Osteoblast (primary cell): ENCODE results near the gene FKBP1A. TPM values are rescaled to one million over a fixed set of nuclear protein-coding genes. Genes with fewer than 3 reads are reported as not detected.
"Not testable (repeated sequence)": the region's sequence is repeated elsewhere in the genome, so short reads cannot be mapped to it uniquely, and the experiment has no call there.

Experiments used
- DNase-seq: peaks from one replicate; pipeline ENCODE4 v3.0.0; 2011; ENCODE audit warnings: low spot score, mixed read lengths; ENCODE audit not compliant: insufficient read length; ENCODE audit errors: missing footprints
- H2AFZ ChIP-seq: 2 replicates; pipeline ENCODE4 v1.6.0; 2011; ENCODE audit warnings: mild to moderate bottlenecking, low read length
- H3K27ac ChIP-seq: 2 replicates; pipeline ENCODE4 v1.5.1; 2011; ENCODE audit warnings: mild to moderate bottlenecking, low read depth, low read length, moderate library complexity
- H3K27me3 ChIP-seq: 2 replicates; pipeline ENCODE4 v1.6.0; 2012; ENCODE audit warnings: mild to moderate bottlenecking, control low read depth, inconsistent platforms, low read length, moderate library complexity; ENCODE audit not compliant: insufficient read depth
- H3K36me3 ChIP-seq: 2 replicates; pipeline ENCODE4 v1.5.1; 2011; ENCODE audit warnings: mild to moderate bottlenecking, low read length, control low read depth, moderate library complexity; ENCODE audit not compliant: insufficient read depth
- H3K4me1 ChIP-seq: 2 replicates; pipeline ENCODE4 v1.5.1; 2011; ENCODE audit warnings: mild to moderate bottlenecking, low read length, control low read depth, moderate library complexity; ENCODE audit not compliant: insufficient read depth
- H3K4me2 ChIP-seq: 2 replicates; pipeline ENCODE4 v1.6.0; 2011; ENCODE audit warnings: mild to moderate bottlenecking, low read length; ENCODE audit not compliant: insufficient read depth
- H3K4me3 ChIP-seq: fragments of 200-600 bp; sonication (generic); 3 replicates; pipeline ENCODE4 v1.5.1; 2012; ENCODE audit warnings: mild to moderate bottlenecking, low read length, inconsistent platforms; ENCODE audit not compliant: insufficient read depth
- H3K79me2 ChIP-seq: 2 replicates; pipeline ENCODE4 v1.6.0; 2012; ENCODE audit warnings: mild to moderate bottlenecking, low read length, control low read depth, inconsistent platforms; ENCODE audit not compliant: insufficient read depth
- H3K9me3 ChIP-seq: 2 replicates; pipeline ENCODE4 v1.5.1; 2011; ENCODE audit warnings: low read depth, low read length, control low read depth
- H4K20me1 ChIP-seq: 2 replicates; pipeline ENCODE4 v1.6.0; 2012; ENCODE audit warnings: mild to moderate bottlenecking, low read length, control low read depth; ENCODE audit not compliant: insufficient read depth
- total RNA-seq: library from RNA; depleted of rRNA; stranded (reverse); fragments of >200 nt; gene quantifications from 2 replicates; pipeline ENCODE4 v1.2.3, GENCODE V29; 2012
- TF ChIP-seq, protein P1 (sequence below): IDR thresholded peaks from 2 replicates; pipeline ENCODE4 v1.5.1; 2011; ENCODE audit warnings: mild to moderate bottlenecking, low read depth, low read length, moderate library complexity; ENCODE audit errors: extremely low read depth

Gene FKBP1A
- total RNA-seq, 1 donor, result 154 TPM

DNA sequence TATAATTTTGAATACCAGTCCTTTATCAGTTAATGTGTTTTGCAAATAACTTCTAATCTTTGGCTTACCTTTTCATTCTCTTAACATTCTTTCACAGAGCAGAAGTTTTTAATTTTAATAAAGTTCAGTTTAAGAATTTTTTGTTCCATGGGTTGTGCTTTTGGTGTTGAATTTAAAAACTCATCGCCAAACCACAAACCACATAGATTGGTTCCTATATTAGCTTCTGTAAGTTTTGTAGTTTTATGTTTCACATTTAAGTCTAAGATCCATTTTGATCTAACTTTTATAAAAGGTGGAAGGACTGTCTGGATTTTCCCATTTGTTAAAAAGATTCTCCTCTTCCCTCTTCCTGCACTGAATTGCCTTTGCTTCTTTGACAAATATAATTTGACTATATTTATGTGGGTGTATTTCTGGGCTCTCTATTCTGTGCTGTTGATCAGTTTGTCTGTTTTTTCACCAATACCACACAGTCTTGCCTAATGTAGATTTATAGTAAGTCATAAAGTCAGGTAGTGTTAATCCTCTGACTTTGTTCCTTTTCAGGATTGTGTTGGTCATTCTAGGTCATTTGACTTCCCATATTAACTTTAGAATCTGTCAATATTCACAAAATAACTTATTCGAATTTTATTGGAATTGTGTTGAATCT lies 46.4 kb downstream of the FKBP1A start:
- H3K4me3 ChIP-seq, result no peak overlapping the region

DNA sequence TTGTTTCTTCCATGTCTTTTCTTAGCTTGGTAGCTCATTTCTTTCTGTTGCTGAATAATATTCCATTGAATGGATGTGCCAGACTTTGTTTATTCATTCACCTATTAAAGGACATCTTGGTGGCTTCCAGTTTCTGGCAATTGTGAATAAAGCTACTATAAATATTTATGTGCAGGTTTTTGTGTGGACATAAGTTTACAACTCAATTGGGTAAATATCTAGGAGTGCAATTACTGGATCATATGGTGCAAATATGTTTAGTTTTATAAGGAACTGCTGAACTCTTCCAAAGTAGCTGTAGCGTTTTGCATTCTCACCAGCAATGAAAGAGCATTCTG lies 47.1 kb downstream of the FKBP1A start:
- H3K4me2 ChIP-seq, result no peak overlapping the region
- H4K20me1 ChIP-seq, result no peaks in the 10 kb centered on the region
- no peak for DNase-seq
- peaks cover 28% of the 10 kb centered on the region for H3K4me1 ChIP-seq
- H3K36me3 ChIP-seq, result peaks cover 2% of the 10 kb centered on the region
- no peaks in the 10 kb centered on the region for H3K27me3 ChIP-seq
- H2AFZ ChIP-seq, result no peak overlapping the region
- peaks cover 23% of the 10 kb centered on the region for H3K79me2 ChIP-seq
- H3K4me3 ChIP-seq, result no peak overlapping the region
- H3K9me3 ChIP-seq, result no peaks in the 10 kb centered on the region
- TF ChIP-seq, protein P1, sequence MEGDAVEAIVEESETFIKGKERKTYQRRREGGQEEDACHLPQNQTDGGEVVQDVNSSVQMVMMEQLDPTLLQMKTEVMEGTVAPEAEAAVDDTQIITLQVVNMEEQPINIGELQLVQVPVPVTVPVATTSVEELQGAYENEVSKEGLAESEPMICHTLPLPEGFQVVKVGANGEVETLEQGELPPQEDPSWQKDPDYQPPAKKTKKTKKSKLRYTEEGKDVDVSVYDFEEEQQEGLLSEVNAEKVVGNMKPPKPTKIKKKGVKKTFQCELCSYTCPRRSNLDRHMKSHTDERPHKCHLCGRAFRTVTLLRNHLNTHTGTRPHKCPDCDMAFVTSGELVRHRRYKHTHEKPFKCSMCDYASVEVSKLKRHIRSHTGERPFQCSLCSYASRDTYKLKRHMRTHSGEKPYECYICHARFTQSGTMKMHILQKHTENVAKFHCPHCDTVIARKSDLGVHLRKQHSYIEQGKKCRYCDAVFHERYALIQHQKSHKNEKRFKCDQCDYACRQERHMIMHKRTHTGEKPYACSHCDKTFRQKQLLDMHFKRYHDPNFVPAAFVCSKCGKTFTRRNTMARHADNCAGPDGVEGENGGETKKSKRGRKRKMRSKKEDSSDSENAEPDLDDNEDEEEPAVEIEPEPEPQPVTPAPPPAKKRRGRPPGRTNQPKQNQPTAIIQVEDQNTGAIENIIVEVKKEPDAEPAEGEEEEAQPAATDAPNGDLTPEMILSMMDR, result no peak
- no peak overlapping the region for H3K27ac ChIP-seq

More for the DNA sequence above, 46.4 kb downstream of the FKBP1A start:
- Histone ChIP-seq H3K79me2 (peaks cover 23% of the 10 kb centered on the region), H3K27ac (no peak overlapping the region), H3K4me1 (peaks cover 27% of the 10 kb centered on the region), H3K4me2 (no peak overlapping the region), H4K20me1 (no peaks in the 10 kb centered on the region), H3K27me3 (no peaks in the 10 kb centered on the region), H3K36me3 (peaks cover 2% of the 10 kb centered on the region), H2AFZ (no peak overlapping the region), H3K9me3 (no peaks in the 10 kb centered on the region)
- no peak for DNase-seq
- TF ChIP-seq, protein P1, result no peak

GRCh38 chr20:1345030-1345755 lies 47.7 kb downstream of the FKBP1A start:
- Histone ChIP-seq H3K27me3 (no peaks in the 10 kb centered on the region), H3K9me3 (no peaks in the 10 kb centered on the region), H4K20me1 (no peaks in the 10 kb centered on the region), H3K4me3 (no peak overlapping the region), H3K4me1 (peaks cover 28% of the 10 kb centered on the region), H2AFZ (no peak overlapping the region), H3K79me2 (peaks cover 20% of the 10 kb centered on the region), H3K36me3 (peaks cover 2% of the 10 kb centered on the region), H3K27ac (no peak overlapping the region), H3K4me2 (no peak overlapping the region)
- TF ChIP-seq, protein P1, result no peak
- DNase-seq, result no peak

DNA sequence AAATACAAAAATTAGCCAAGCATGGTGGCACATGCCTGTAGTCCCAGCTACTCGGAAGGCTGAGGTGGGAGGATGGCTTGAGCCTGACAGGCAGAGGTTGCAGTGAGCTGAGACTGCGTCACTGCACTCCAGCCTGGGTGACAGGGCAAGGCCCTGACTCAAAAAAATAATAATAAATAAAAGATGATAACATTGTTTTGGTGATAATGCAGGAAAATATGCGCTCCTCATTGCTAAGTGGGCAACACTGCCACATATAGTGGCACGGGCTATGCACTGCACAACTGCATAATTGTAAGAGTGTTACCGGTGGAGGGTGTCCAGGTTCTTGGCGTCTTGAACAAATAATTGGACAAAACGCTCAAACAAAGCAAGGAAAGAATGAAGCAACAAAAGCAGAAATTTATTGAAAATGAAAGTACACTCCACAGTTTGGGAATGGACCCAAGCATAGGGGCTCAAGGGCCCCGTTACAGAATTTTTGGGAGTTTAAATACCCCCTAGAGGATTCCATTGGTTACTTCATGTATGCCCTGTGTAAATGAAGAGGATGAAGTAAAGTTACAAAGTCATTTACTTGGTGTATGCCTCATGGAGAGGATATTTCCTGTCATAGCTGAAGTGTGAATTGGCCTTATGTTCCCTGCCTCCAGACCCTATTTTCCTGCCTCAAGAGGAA lies 49.3 kb downstream of the FKBP1A start:
- TF ChIP-seq, protein P1, result peak; percentile 25
- H3K4me3 ChIP-seq, result peak overlapping the region; percentile 47
- peaks cover 28% of the 10 kb centered on the region for H3K4me1 ChIP-seq
- not testable (repeated sequence) for H2AFZ ChIP-seq, H4K20me1 ChIP-seq, DNase-seq, H3K36me3 ChIP-seq, H3K9me3 ChIP-seq, H3K27me3 ChIP-seq
- peak overlapping the region; percentile 57 for H3K27ac ChIP-seq
- peaks cover 11% of the 10 kb centered on the region for H3K79me2 ChIP-seq
- H3K4me2 ChIP-seq, result peak overlapping the region; percentile 73
